IPS-18a (cell line): ENCODE measurements around the gene TTI1.

Experiments
- H3K27ac ChIP-seq: one replicate; pipeline ENCODE4 v1.5.1; 2013; ENCODE audit warnings: low read length
- H3K27me3 ChIP-seq: one replicate; pipeline ENCODE4 v1.6.1; 2013; ENCODE audit warnings: mild to moderate bottlenecking, low read length; ENCODE audit not compliant: control insufficient read depth, insufficient read depth
- H3K36me3 ChIP-seq: one replicate; pipeline ENCODE4 v1.6.1; 2013; ENCODE audit warnings: low read depth, low read length; ENCODE audit not compliant: control insufficient read depth
- H3K4me1 ChIP-seq: one replicate; pipeline ENCODE4 v1.6.1; 2013; ENCODE audit warnings: low read depth, low read length; ENCODE audit not compliant: control insufficient read depth
- H3K4me3 ChIP-seq: one replicate; pipeline ENCODE4 v1.5.1; 2013; ENCODE audit warnings: low read length
- H3K9ac ChIP-seq: one replicate; pipeline ENCODE4 v1.6.1; 2013; ENCODE audit warnings: mild to moderate bottlenecking, low read length, moderate library complexity
- H3K9me3 ChIP-seq: one replicate; pipeline ENCODE4 v1.6.1; 2013; ENCODE audit warnings: low read depth, low read length; ENCODE audit not compliant: control insufficient read depth

Gene TTI1

GRCh38 chr20:37994512-37994911 lies 38.7 kb downstream of the TTI1 start:
- no peaks in the 10 kb centered on the region for H3K27me3 ChIP-seq
- no peak overlapping the region for H3K9ac ChIP-seq
- H3K27ac ChIP-seq, result no peak overlapping the region
- peaks cover 65% of the 10 kb centered on the region for H3K36me3 ChIP-seq
- peaks cover 4% of the 10 kb centered on the region for H3K4me1 ChIP-seq
- no peak overlapping the region for H3K4me3 ChIP-seq
- H3K9me3 ChIP-seq, result no peaks in the 10 kb centered on the region

DNA sequence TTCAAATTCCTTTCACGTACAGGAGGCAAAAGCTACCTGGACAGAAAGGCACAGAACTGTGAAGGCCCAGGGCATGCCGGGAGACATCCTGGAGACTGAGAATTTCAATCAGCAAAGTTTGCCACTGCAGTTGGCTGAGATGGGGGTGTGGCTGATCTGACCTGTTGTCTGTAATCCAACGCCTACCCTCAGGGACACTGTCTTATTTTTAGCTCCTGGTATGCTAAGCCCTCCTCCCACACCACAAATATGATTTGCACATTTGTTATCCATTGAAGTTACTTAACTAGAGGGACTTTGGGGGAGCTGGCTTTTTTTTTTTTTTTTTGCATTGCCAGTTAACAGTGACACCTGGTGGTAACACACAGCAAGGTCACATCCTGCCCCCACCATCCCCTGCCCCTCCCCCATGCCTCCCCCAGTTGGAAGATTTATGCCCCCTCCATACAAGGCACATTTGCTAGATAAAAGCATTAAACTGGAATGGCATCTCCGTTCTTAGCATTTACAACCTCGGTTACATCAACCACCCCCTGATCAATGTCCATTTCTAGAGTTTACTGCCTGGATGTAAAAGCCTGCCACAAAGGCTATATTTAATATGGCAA lies 40.4 kb downstream of the TTI1 start:
- Histone ChIP-seq H3K27ac (no peak overlapping the region), H3K27me3 (no peaks in the 10 kb centered on the region), H3K36me3 (peaks cover 63% of the 10 kb centered on the region), H3K9me3 (no peaks in the 10 kb centered on the region), H3K4me3 (no peak overlapping the region), H3K4me1 (peaks cover 4% of the 10 kb centered on the region), H3K9ac (no peak overlapping the region)

DNA sequence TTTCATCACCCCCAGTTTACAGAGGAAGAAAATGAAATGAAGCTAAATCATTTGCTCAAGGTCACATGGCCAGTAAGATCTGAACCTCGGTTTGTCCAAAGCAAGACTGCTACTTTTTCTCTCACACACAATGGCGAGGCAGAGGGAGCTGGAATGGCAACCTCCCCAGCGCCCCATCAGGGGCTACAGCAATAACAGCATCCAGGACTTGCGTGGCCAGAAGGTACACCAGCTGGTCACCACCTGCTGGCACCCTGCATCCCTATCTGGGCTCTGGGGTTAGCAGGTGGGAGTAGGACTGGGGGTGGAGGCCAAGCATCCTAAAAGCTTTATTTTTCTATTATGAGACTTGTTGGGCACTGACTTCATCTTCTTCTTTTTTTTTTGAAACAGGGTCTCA lies 41.3 kb downstream of the TTI1 start:
- H3K9ac ChIP-seq, result no peak overlapping the region
- H3K4me1 ChIP-seq, result peaks cover 4% of the 10 kb centered on the region
- H3K27me3 ChIP-seq, result no peaks in the 10 kb centered on the region
- H3K9me3 ChIP-seq, result no peaks in the 10 kb centered on the region
- no peak overlapping the region for H3K27ac ChIP-seq
- H3K36me3 ChIP-seq, result peaks cover 54% of the 10 kb centered on the region
- no peak overlapping the region for H3K4me3 ChIP-seq

DNA sequence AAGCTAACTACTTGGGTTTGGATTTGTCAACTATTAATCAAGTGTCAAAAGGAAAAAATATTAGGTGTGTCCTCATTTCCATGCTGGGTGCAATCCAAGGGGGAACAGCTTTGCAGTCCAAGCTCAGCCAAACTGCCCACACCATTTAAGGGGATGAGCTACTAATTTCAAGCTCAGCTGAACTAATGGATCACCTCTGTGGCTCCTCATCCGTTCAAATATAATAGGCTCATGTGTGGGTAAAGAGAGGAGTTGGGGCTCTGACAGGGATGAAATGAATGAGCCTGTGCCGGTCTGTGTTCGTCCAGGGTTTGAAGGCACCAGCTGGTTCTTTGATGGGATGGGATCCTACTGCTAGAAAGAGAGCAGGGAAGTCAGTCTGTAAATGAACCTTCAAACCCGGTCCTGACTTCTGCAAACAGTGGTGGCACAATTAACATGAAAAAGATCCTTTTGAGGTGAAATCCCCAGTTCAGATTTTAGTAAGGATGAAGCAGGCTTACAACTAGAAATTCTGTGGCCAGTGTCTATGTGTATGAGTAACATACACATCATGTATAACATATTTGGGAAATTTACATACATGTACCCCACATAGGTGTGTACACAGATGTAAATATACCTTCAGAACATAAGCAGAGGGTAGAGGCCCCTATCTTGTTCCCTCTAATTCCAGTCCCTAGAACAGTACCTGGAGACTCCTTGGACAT lies 41.9 kb downstream of the TTI1 start:
- Histone ChIP-seq H3K9ac (no peak overlapping the region), H3K36me3 (peaks cover 48% of the 10 kb centered on the region), H3K27ac (no peak overlapping the region)

DNA sequence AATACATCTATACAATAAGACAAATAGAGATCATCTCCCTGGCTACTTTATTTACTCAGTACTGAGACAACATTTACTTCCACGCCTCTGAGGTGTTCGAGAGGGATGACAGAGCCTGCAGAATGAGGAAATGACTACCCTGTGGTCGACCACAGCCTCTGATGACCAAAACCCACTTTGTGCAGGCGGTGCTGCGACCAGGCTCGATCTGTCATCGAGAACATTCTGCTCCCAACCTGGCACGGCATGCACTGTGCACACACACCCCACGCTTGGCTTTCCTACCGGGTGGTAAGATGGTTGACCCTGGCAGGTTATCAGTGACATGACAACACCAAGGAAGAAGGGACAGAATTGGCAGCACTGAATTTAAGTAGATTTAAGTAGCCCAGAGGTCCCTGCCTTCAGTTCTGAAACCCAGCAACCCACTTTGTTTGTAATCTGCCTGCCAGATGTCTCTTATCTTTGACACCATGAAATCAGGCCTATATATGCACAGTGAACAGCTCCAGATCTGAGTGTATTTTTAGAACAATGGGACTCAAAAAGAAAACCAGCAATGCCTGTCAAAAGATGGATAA lies 42.6 kb downstream of the TTI1 start:
- H3K9me3 ChIP-seq, result no peaks in the 10 kb centered on the region
- H3K4me1 ChIP-seq, result peaks cover 4% of the 10 kb centered on the region
- H3K4me3 ChIP-seq, result no peak overlapping the region
- H3K9ac ChIP-seq, result no peak overlapping the region
- H3K36me3 ChIP-seq, result peaks cover 41% of the 10 kb centered on the region
- H3K27ac ChIP-seq, result no peak overlapping the region
- H3K27me3 ChIP-seq, result no peaks in the 10 kb centered on the region

More for the DNA sequence above, 41.9 kb downstream of the TTI1 start:
- H3K27me3 ChIP-seq, result no peaks in the 10 kb centered on the region
- no peak overlapping the region for H3K4me3 ChIP-seq
- peaks cover 4% of the 10 kb centered on the region for H3K4me1 ChIP-seq
- H3K9me3 ChIP-seq, result no peaks in the 10 kb centered on the region

DNA sequence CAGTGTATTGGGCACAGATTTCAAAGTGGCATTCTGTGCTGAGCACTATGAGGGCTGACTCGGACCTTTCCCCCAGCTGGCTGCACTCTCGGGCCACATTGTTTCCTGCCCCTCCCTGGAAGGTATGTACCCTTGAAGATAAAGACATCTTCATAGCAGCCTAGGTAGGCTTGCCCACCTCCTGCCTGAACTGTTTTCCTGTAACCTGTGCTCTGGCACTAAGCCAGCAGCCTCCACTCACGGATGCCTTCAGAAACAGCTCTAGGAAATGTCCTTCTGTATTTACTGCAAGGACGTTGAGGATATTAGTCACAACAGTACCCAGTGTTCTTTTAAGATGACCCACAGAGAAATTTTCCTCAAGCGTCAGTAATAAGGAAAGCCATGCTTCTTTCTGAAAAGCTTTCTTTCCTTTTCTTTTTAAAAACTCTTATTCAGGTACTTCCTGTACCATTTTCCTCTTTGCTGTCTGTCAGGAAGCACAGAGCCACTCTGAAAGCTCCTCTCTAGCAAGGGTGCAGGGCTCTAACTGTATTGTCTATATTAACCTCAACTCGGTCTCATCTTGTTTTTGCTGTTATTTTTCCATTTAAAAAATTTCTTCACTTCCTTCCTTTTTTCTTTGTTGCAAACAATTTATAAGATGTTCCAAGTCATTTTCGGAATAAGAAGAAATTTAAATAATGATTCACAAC lies 43.5 kb downstream of the TTI1 start:
- Histone ChIP-seq H3K4me1 (peaks cover 4% of the 10 kb centered on the region), H3K36me3 (peaks cover 32% of the 10 kb centered on the region), H3K9ac (no peak overlapping the region), H3K4me3 (no peak overlapping the region), H3K27ac (no peak overlapping the region), H3K9me3 (no peaks in the 10 kb centered on the region), H3K27me3 (no peaks in the 10 kb centered on the region)

GRCh38 chr20:37988306-37988954 lies 44.8 kb downstream of the TTI1 start:
- Histone ChIP-seq H3K4me3 (no peak overlapping the region), H3K9ac (no peak overlapping the region), H3K36me3 (peaks cover 29% of the 10 kb centered on the region), H3K4me1 (peaks cover 4% of the 10 kb centered on the region), H3K27ac (no peak overlapping the region), H3K9me3 (no peaks in the 10 kb centered on the region), H3K27me3 (no peaks in the 10 kb centered on the region)

DNA sequence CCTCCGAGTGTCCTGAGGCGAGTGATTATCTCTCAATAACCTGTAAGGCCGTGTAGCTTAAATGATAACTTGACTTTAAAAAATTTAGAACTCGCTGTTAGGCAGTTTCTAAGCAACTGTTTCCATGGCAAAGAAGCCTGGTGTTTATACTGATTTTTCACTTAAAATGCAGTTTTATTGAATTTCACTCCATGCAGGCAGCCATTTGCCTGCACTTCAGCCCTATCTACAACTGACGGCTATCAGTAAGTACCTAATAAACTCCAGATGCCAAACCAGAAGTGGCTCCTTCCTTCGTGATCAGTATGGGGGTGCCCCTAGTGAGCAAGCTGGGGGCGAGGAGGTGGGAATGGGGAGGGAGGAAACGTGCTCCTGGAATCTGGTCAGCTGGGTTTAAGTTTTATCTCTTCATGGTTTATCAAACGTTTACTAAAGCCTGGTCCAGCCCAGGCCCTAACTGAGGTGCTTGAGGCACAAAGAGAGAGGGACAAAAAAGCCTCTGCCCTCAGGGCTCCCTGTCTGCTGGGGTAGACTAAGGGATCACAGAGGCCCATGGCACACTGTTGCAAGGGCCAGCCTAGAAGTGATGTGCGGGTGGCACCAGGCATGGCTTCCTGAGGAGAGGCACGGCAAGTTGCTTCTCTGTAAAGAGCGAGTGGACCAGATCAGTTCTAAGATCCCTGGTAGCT lies 45.5 kb downstream of the TTI1 start:
- H3K4me1 ChIP-seq, result peaks cover 2% of the 10 kb centered on the region
- H3K9ac ChIP-seq, result no peak overlapping the region
- no peaks in the 10 kb centered on the region for H3K9me3 ChIP-seq
- H3K27me3 ChIP-seq, result no peaks in the 10 kb centered on the region
- H3K27ac ChIP-seq, result no peak overlapping the region
- peaks cover 29% of the 10 kb centered on the region for H3K36me3 ChIP-seq
- no peak overlapping the region for H3K4me3 ChIP-seq

DNA sequence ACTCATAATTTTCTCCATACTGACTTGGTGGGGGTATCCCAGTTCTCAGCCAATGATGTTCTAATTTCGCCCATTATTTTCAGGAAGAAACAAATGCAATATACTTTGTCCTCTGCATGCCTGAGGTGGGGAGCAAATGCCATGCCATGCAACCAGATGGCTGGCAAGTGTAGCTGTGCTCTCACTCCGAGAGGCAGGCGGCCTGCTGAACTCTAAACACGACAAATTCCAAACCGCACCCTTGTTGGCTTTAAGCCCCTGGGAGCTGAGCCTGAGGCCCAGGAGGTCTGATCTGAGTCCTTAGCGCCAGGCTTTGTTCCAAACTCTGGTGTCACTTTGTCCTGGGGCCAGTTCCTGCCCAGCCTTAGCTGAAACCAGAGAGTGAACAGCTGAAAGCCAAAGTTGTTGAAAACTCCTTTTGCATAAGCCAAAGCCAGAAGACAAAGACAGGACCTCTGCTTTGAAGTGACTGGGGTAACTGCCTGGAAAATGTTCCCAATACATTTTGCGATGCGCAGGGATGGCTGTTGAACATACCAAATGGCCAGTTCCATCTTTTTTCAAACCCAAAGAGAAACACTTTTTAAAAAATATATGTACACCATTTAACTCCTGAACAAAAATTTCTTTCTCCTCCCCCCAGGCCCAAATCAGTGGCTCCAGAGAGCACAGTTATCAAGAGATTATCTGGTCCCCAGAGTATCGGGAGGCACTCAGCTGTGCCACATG lies 46.2 kb downstream of the TTI1 start:
- no peaks in the 10 kb centered on the region for H3K27me3 ChIP-seq
- H3K27ac ChIP-seq, result no peak overlapping the region
- H3K4me1 ChIP-seq, result no peaks in the 10 kb centered on the region
- no peaks in the 10 kb centered on the region for H3K9me3 ChIP-seq
- no peak overlapping the region for H3K4me3 ChIP-seq
- peaks cover 29% of the 10 kb centered on the region for H3K36me3 ChIP-seq
- H3K9ac ChIP-seq, result no peak overlapping the region

DNA sequence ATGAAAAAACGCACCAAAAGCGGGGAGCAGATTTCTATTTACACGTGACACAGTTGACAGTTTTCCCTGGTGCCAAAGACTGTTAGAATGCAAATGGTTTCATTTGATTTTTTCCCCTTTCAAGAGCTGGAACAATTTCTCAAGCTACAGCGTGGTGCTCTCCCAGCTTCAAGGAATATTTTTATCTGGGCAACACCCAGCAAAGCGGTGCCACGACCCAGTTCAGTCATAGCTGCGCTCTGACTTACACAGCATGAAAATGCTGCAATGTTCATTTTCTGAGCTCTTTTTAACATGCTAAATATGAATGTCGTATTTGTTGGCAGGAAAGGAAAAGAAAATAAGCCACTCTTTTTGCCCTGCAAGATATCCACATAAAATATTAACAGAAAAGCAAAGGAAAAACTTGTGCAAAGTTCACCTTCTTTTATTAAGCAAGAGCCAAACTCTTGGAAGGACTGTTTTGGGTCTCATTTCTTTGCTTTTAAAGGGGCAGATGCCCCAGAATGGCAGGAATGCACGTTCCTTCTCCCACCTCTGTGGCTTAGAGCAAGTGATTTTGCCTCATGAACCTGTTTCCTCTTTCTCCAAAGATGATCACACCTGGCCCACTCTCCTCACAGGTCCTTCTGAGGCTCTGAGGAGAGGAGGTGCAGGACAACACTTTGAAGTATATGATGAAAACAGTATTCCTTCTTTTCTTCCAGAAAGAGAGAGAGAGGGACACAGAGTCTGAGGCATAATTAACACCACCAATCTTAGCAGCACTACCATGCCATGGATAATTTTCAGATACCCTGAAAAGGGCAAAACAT lies 47.0 kb downstream of the TTI1 start:
- no peak overlapping the region for H3K4me3 ChIP-seq

More for the DNA sequence above, 47.0 kb downstream of the TTI1 start:
- Histone ChIP-seq H3K27ac (no peak overlapping the region), H3K9ac (no peak overlapping the region), H3K36me3 (peaks cover 29% of the 10 kb centered on the region), H3K4me1 (no peaks in the 10 kb centered on the region), H3K27me3 (no peaks in the 10 kb centered on the region), H3K9me3 (no peaks in the 10 kb centered on the region)
